Transverse colon (tissue), 4 donors: Measurements from ENCODE around the gene PTPN2.

ENCODE experiments used
- POLR2A ChIP-seq: fragments of 450-650 bp; IDR thresholded peaks from one replicate; pipeline ENCODE4 v1.6.1; 2016; ENCODE audit warnings: antibody characterized with exemption, mild to moderate bottlenecking, moderate library complexity
- POLR2AphosphoS5 ChIP-seq, 3 donors: sonication (generic); formaldehyde crosslinking; IDR thresholded peaks; one replicate each; pipeline ENCODE4 v1.6.1; 2016; ENCODE audit warnings: antibody characterized with exemption in 3 of 3
- TF ChIP-seq, protein P1 (sequence below), 5 experiments: fragments of 200-600 bp in 3 of 5; fragments of 450-650 bp in 2 of 5; sonication (generic) in 3 of 5; IDR thresholded peaks; 1 replicate in 2 of 5; 2 replicates in 3 of 5; pipeline ENCODE4 v1.5.1; 2016 to 2017; ENCODE audit warnings: antibody characterized with exemption in 5 of 5, inconsistent platforms in 3 of 5, mild to moderate bottlenecking in 2 of 5, moderate library complexity in 1 of 5

DNA sequence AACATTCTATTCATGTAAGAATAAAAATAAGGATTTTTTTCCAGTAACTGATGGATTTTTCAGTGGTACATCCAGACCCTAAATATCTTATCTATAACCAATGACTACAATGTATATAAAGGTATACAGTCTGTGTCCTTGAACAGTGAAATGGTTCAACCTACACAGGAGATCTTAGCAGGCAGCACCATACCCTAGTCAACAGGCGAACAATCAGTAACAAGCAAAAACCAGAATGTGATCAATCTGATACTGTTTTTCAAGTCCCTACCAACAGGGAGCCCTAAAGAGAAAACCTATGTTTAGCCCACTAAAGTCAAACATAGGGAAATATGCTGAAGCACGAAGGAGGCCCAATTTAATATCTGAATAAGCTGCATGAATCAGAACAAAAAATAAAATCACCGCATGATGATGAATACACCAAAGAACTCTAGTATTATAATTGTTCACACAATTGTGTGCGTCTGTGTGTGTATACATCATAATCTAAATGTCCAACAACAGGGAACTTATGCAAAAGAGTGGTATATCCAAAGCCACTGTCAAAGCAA is 26.0 kb downstream of the PTPN2 start:
- no peak for TF ChIP-seq POLR2A
- TF ChIP-seq, protein P1, sequence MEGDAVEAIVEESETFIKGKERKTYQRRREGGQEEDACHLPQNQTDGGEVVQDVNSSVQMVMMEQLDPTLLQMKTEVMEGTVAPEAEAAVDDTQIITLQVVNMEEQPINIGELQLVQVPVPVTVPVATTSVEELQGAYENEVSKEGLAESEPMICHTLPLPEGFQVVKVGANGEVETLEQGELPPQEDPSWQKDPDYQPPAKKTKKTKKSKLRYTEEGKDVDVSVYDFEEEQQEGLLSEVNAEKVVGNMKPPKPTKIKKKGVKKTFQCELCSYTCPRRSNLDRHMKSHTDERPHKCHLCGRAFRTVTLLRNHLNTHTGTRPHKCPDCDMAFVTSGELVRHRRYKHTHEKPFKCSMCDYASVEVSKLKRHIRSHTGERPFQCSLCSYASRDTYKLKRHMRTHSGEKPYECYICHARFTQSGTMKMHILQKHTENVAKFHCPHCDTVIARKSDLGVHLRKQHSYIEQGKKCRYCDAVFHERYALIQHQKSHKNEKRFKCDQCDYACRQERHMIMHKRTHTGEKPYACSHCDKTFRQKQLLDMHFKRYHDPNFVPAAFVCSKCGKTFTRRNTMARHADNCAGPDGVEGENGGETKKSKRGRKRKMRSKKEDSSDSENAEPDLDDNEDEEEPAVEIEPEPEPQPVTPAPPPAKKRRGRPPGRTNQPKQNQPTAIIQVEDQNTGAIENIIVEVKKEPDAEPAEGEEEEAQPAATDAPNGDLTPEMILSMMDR (IDR thresholded peaks at IDR 0.05): no peak
- no peak for TF ChIP-seq POLR2AphosphoS5 (IDR thresholded peaks at IDR 0.05)
